Prostate gland (tissue), 2 donors: ENCODE results near the gene ZNF664. TPM values are rescaled to one million over a fixed set of nuclear protein-coding genes. Genes with fewer than 3 reads are reported as not detected.

Experiments
- DNase-seq: peaks from one replicate; pipeline ENCODE4 v3.0.0-alpha.2; 2019; ENCODE audit warnings: low spot score
- H3K27ac ChIP-seq, 2 donors: fragments of 200-600 bp; sonication (generic); 2 replicates each; pipeline ENCODE4 v1.5.1; 2017 to 2019
- H3K27me3 ChIP-seq: fragments of 200-600 bp; sonication (generic); replicated peaks from 2 replicates; pipeline ENCODE4 v1.5.1; 2019; ENCODE audit not compliant: insufficient read depth
- H3K36me3 ChIP-seq, 2 donors: fragments of 200-600 bp; sonication (generic); 1 replicate in 1 of 2; 2 replicates in 1 of 2; pipeline versions ENCODE4 v1.5.1 to v1.8.1; 2017 to 2019
- H3K4me1 ChIP-seq: fragments of 200-600 bp; sonication (generic); replicated peaks from 2 replicates; pipeline ENCODE4 v1.5.1; 2019
- H3K4me3 ChIP-seq, 2 donors: fragments of 200-600 bp; sonication (generic); 2 replicates each; pipeline ENCODE4 v1.5.1; 2017 to 2019
- H3K9me3 ChIP-seq: fragments of 200-600 bp; sonication (generic); 2 replicates; pipeline ENCODE4 v1.5.1; 2017
- CTCF ChIP-seq, 4 experiments: fragments of 200-600 bp in 2 of 4; fragments of 450-650 bp in 2 of 4; sonication (generic) in 2 of 4; IDR thresholded peaks; 1 replicate in 3 of 4; 2 replicates in 1 of 4; pipeline ENCODE4 v1.5.1; 2016 to 2019; ENCODE audit warnings: antibody characterized with exemption in 4 of 4, mild to moderate bottlenecking in 2 of 4, moderate library complexity in 2 of 4
- POLR2A ChIP-seq: fragments of 450-650 bp; IDR thresholded peaks from one replicate; pipeline ENCODE4 v1.6.1; 2016; ENCODE audit warnings: antibody characterized with exemption, mild to moderate bottlenecking
- POLR2AphosphoS5 ChIP-seq: sonication (generic); formaldehyde crosslinking; IDR thresholded peaks from one replicate; pipeline ENCODE4 v1.6.1; 2017; ENCODE audit warnings: antibody characterized with exemption
- WGBS: methylation state at CpG from one replicate; pipeline ENCODE4 v1.1.5; 2018; 5-methylcytosine and 5-hydroxymethylcytosine counted together
- intact Hi-C: fragments of 100-400 bp; cut with DNase I; formaldehyde crosslinking; loops from one replicate; pipeline ENCODE4 v1.14.2; 2022
- total RNA-seq, 2 donors: library from RNA; depleted of rRNA; stranded (reverse); fragments of >200 nt; gene quantifications; one replicate each; pipeline ENCODE4 v1.1.0, GENCODE V29; 2016

ZNF664 gene
- total RNA-seq, 2 donors from 2014 or later, result 59.4 to 70.5 TPM

GRCh38 chr12:124030510-124030909 is 57.5 kb downstream of the ZNF664 start:
- no peak for DNase-seq
- no peaks in the 10 kb centered on the region for H3K4me1 ChIP-seq
- intact Hi-C loops, result loop anchor here (5.0 to 10.0 kb wide), 2 partner anchors 128 to 534 kb away; partner anchors contain the start of gene NCOR2
- no peak for TF ChIP-seq POLR2AphosphoS5
- TF ChIP-seq CTCF (IDR thresholded peaks at IDR 0.05), result no peak
- TF ChIP-seq POLR2A, result no peak
- H3K9me3 ChIP-seq, result no peaks in the 10 kb centered on the region
- no peak overlapping the region for H3K4me3 ChIP-seq
- no peak overlapping the region for H3K27ac ChIP-seq
- no peaks in the 10 kb centered on the region for H3K36me3 ChIP-seq
- no peaks in the 10 kb centered on the region for H3K27me3 ChIP-seq
- WGBS, result 57% methylated on average over 12 of the region's 12 CpGs

GRCh38 chr12:124031058-124031457 is 58.0 kb downstream of the ZNF664 start:
- intact Hi-C loops, result loop anchor here (5.0 to 10.0 kb wide), 2 partner anchors 129 to 534 kb away; partner anchors contain the start of gene NCOR2
- TF ChIP-seq POLR2A (no peak), CTCF (IDR thresholded peaks at IDR 0.05) (no peak), POLR2AphosphoS5 (no peak)
- Histone ChIP-seq H3K27ac (no peak overlapping the region), H3K4me3 (no peak overlapping the region), H3K9me3 (no peaks in the 10 kb centered on the region), H3K4me1 (no peaks in the 10 kb centered on the region), H3K27me3 (no peaks in the 10 kb centered on the region), H3K36me3 (no peaks in the 10 kb centered on the region)
- no peak for DNase-seq
- WGBS, result 85% methylated on average over 5 of the region's 5 CpGs

- intact Hi-C loops, result loop anchor here (5.0 to 10.0 kb wide), 2 partner anchors 130 to 532 kb away; partner anchors contain the start of gene NCOR2
- no peaks in the 10 kb centered on the region for H3K27me3 ChIP-seq
- WGBS, result 45% methylated on average over 9 of the region's 9 CpGs
- no peaks in the 10 kb centered on the region for H3K4me1 ChIP-seq
- no peak overlapping the region for H3K4me3 ChIP-seq
- DNase-seq, result peak; percentile 41
- H3K27ac ChIP-seq, result no peak overlapping the region
- no peaks in the 10 kb centered on the region for H3K9me3 ChIP-seq
- no peak for TF ChIP-seq POLR2A
- peak; percentile 57 to 75 (median 67) for TF ChIP-seq CTCF (IDR thresholded peaks at IDR 0.05)
- H3K36me3 ChIP-seq, result no peaks in the 10 kb centered on the region
Observed at GRCh38 chr12:124032265-124032886, 59.4 kb downstream of the ZNF664 start.

GRCh38 chr12:124033859-124034258 is 60.8 kb downstream of the ZNF664 start:
- Histone ChIP-seq H3K9me3 (no peaks in the 10 kb centered on the region), H3K4me3 (no peak overlapping the region), H3K27me3 (no peaks in the 10 kb centered on the region), H3K4me1 (no peaks in the 10 kb centered on the region), H3K27ac (no peak overlapping the region), H3K36me3 (no peaks in the 10 kb centered on the region)
- intact Hi-C loops, result loop anchor here (5.0 to 10.0 kb wide), 2 partner anchors 132 to 531 kb away; partner anchors contain the start of gene NCOR2
- TF ChIP-seq CTCF (IDR thresholded peaks at IDR 0.05) (no peak), POLR2A (no peak)
- no peak for DNase-seq
- 100% methylated on average over 2 of the region's 2 CpGs for WGBS

GRCh38 chr12:124034297-124034696 is 61.3 kb downstream of the ZNF664 start:
- TF ChIP-seq POLR2AphosphoS5 (no peak), POLR2A (no peak), CTCF (IDR thresholded peaks at IDR 0.05) (no peak)
- no peaks in the 10 kb centered on the region for H3K4me1 ChIP-seq
- intact Hi-C loops, result loop anchor here (5.0 to 10.0 kb wide), 2 partner anchors 132 to 531 kb away; partner anchors contain the start of gene NCOR2

More at GRCh38 chr12:124034297-124034696, 61.3 kb downstream of the ZNF664 start:
- Histone ChIP-seq H3K27ac (no peak overlapping the region), H3K9me3 (no peaks in the 10 kb centered on the region), H3K36me3 (no peaks in the 10 kb centered on the region), H3K4me3 (no peak overlapping the region), H3K27me3 (no peaks in the 10 kb centered on the region)
- WGBS, result 85% methylated on average over 11 of the region's 11 CpGs
- DNase-seq, result no peak
